ENCODE measurements around the gene COL3A1.

Gene COL3A1

DNA sequence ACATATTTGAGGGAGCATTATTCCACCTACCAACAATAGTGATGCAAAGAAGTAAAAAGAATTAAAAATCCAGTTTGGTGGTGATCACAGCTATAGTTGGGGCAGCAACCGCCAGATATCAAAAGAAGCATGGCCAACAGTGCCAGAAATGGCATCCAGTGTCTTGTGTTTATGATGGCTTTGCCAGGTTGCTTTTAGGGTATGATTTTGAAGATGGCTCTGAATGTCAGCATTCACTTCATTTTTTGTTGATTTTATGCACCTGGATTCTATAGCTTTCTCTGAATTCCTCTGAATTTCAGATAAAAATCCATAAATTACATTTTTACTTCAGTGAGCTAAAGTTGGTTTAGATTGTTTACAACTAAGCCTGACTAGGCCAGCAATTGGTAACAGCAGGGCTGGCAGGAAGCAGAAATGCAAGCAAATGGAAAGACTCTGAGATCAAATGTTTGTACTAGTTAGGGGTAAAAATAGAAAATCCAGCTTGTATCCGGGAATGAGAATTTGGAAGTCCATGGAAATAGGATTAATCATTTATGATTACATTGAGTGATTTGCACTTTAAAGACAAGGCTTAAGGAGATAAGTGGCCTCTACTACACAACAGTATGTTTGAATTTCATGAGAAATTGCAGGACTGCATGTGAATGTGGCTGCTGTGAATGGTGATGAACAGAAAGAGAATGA is 40.4 kb downstream of the COL3A1 start:
- H3K4me3 Mint-ChIP-seq, result no peak overlapping the region
- H3K9me3 Mint-ChIP-seq, result no peaks in the 10 kb centered on the region
- H3K27me3 Mint-ChIP-seq (ENCODE audit: low read depth, poor library complexity), result no peaks in the 10 kb centered on the region
- no peak for DNase-seq
- H3K36me3 Mint-ChIP-seq (ENCODE audit: low read depth), result no peaks in the 10 kb centered on the region
- no peaks in the 10 kb centered on the region for H3K4me1 Mint-ChIP-seq
- TF ChIP-seq, protein P1, sequence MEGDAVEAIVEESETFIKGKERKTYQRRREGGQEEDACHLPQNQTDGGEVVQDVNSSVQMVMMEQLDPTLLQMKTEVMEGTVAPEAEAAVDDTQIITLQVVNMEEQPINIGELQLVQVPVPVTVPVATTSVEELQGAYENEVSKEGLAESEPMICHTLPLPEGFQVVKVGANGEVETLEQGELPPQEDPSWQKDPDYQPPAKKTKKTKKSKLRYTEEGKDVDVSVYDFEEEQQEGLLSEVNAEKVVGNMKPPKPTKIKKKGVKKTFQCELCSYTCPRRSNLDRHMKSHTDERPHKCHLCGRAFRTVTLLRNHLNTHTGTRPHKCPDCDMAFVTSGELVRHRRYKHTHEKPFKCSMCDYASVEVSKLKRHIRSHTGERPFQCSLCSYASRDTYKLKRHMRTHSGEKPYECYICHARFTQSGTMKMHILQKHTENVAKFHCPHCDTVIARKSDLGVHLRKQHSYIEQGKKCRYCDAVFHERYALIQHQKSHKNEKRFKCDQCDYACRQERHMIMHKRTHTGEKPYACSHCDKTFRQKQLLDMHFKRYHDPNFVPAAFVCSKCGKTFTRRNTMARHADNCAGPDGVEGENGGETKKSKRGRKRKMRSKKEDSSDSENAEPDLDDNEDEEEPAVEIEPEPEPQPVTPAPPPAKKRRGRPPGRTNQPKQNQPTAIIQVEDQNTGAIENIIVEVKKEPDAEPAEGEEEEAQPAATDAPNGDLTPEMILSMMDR (IDR thresholded peaks at IDR 0.05), result no peak
- H3K27ac Mint-ChIP-seq, result no peak overlapping the region

DNA sequence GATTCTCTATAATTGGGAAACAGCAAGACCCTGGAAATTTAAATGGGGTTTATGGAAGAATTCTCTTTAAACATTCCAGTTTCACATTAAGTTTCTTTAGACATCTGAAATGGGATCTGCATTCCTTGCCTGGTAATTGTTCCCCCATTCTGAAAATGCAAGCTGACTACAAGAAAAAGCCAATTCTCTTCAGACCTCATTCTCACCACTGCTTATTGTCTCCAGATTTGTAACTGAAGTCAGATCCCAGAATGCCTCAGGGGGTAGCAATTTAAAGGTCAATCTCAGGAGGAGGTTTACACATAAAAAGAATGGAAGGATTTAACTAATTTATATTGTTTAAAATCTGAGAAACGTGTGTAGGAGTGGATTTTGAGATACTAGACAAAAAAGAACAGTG is 41.2 kb downstream of the COL3A1 start:
- Mint-ChIP-seq H3K27ac (no peak overlapping the region), H3K27me3 (ENCODE audit: low read depth, poor library complexity) (no peaks in the 10 kb centered on the region), H3K9me3 (no peaks in the 10 kb centered on the region), H3K4me1 (no peaks in the 10 kb centered on the region), H3K36me3 (ENCODE audit: low read depth) (no peaks in the 10 kb centered on the region), H3K4me3 (no peak overlapping the region)
- DNase-seq, result no peak
- TF ChIP-seq, protein P1 (IDR thresholded peaks at IDR 0.05), result no peak

DNA sequence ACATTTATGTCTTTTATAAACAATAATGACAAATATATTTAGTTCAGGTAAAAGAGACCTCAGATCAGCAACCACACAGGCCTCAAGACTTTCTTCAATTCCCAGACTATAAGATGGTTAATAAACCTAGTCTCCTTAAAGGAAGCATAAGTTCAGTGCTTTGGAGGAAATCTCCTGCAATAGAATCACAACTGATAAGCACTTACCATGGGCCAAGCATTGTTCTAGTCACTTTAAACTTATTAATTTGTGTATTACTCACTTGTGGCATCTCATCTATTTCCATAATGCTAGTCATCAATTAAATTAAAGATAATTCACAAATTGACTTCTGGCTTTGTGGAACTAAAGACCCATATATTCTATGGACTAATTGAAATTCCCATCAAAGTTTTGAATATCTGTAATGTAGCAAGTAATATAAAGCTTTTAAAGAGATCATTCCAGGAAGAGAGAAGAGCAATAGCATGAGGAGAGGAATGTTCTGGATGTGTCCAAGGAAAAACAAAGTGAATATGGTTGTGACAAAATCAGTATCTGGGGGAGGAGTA is 42.2 kb downstream of the COL3A1 start:
- Mint-ChIP-seq H3K4me1 (no peaks in the 10 kb centered on the region), H3K27ac (no peak overlapping the region), H3K4me3 (no peak overlapping the region), H3K27me3 (ENCODE audit: low read depth, poor library complexity) (no peaks in the 10 kb centered on the region), H3K9me3 (no peaks in the 10 kb centered on the region), H3K36me3 (ENCODE audit: low read depth) (no peaks in the 10 kb centered on the region)
- TF ChIP-seq, protein P1 (IDR thresholded peaks at IDR 0.05), result no peak
- no peak for DNase-seq

DNA sequence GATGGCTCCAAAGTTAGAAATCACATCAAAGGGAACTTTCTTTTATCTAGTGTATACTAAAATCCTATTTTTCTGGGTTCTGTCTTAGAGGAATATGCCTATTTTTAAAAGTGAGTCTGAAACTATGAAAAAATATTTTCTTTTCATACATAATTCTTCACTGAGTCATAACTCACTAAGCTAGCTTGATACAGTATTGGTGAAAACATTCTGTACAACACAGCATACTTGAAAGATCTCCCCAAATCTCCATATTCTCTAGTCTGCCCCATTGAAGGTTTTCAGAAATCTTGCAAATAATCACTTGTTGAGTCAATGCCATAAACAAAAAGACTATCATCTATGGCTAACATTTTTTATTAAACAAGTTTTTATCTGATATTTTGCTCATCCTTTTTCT is 44.5 kb downstream of the COL3A1 start:
- Mint-ChIP-seq H3K4me1 (no peaks in the 10 kb centered on the region), H3K36me3 (ENCODE audit: low read depth) (no peaks in the 10 kb centered on the region), H3K27ac (no peak overlapping the region), H3K27me3 (ENCODE audit: low read depth, poor library complexity) (no peaks in the 10 kb centered on the region), H3K9me3 (no peaks in the 10 kb centered on the region), H3K4me3 (no peak overlapping the region)
- TF ChIP-seq, protein P1 (IDR thresholded peaks at IDR 0.05), result no peak
- no peak for DNase-seq

DNA sequence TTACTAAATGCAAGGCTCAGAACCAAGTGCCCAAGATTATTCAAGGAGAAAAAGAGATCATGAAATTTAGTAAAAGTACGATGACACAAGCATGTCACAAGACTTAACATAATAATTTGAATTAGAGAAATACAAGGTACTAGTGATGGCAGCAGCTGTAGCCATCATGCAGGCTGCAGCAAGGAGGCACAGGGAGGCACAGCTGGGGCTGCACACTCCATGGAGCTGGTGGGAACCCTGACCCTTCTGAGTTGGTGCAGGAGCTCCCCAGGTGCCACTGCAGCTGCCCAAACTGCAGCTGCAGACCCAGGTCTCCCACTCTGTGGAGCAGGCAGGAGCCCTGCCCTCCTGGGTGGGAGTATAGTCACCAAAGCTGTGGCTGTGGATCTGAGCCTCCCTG is 46.0 kb downstream of the COL3A1 start:
- no peaks in the 10 kb centered on the region for H3K4me1 Mint-ChIP-seq
- DNase-seq, result no peak
- no peaks in the 10 kb centered on the region for H3K27me3 Mint-ChIP-seq (ENCODE audit: low read depth, poor library complexity)
- H3K4me3 Mint-ChIP-seq, result no peak overlapping the region
- TF ChIP-seq, protein P1 (IDR thresholded peaks at IDR 0.05), result no peak
- H3K27ac Mint-ChIP-seq, result no peak overlapping the region
- H3K36me3 Mint-ChIP-seq (ENCODE audit: low read depth), result no peaks in the 10 kb centered on the region
- H3K9me3 Mint-ChIP-seq, result no peaks in the 10 kb centered on the region

DNA sequence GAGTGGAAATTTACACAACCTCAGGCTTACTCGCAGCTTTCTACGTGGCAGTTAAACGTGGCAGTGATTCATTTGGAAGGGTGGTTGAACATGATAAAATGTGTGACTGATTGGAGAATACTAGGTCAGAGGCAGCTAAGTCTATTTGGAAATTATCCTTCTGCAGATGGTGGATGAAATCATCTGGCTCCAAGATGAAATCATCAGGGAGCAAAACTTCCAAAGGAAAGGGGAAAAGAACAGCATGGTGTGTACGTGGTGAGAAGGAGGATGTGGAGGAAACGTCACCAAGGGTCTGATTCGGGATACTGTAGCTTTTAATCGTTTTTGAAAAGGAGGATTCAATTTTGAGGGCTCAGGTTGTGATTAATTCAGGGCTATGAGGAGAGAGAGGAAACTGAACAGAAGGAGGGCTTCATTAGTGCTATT is 47.9 kb downstream of the COL3A1 start:
- Mint-ChIP-seq H3K27ac (no peak overlapping the region), H3K4me1 (no peaks in the 10 kb centered on the region), H3K4me3 (no peak overlapping the region), H3K36me3 (ENCODE audit: low read depth) (no peaks in the 10 kb centered on the region), H3K9me3 (no peaks in the 10 kb centered on the region), H3K27me3 (ENCODE audit: low read depth, poor library complexity) (no peaks in the 10 kb centered on the region)
- no peak for DNase-seq
- TF ChIP-seq, protein P1 (IDR thresholded peaks at IDR 0.05), result no peak
